CD4-positive, alpha-beta T cell treated with Interleukin-15 for 1 hour (primary cell): ENCODE results near the gene FER.
"Not testable (repeated sequence)": the region's sequence is repeated elsewhere in the genome, so short reads cannot be mapped to it uniquely, and the experiment has no call there.

ENCODE experiments used
- DNase-seq: peaks from one replicate; pipeline ENCODE4 v3.0.0-alpha.2; 2020

FER gene

GRCh38 chr5:108989761-108990392 lies 242.2 kb downstream of the FER start:
- no peak for DNase-seq

GRCh38 chr5:108992396-108993085 lies 244.8 kb downstream of the FER start:
- not testable (repeated sequence) for DNase-seq

GRCh38 chr5:108993440-108993839 lies 245.7 kb downstream of the FER start:
- not testable (repeated sequence) for DNase-seq

GRCh38 chr5:108997720-108998119 lies 250.0 kb downstream of the FER start:
- DNase-seq, result no peak

- DNase-seq, result no peak
Observed at GRCh38 chr5:108998216-108998615, 250.5 kb downstream of the FER start.

DNA sequence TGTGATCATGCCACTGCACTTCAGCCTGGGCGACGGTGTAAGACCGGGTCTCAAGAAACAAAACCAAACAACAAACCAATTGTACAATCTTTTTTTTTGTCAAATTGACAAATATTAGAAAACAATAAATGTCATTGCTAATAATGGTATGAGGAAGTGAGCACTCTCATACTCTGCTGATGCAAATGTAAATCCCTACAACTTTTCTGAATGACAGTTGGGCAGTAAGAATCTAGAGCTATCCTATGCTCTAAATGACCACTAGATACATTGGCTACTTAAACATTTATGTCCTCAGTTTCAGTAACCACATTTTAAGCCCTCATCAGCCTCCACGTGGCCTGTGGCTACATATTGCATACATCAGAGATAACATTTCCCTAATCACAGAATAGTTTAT lies 256.2 kb downstream of the FER start:
- no peak for DNase-seq

DNA sequence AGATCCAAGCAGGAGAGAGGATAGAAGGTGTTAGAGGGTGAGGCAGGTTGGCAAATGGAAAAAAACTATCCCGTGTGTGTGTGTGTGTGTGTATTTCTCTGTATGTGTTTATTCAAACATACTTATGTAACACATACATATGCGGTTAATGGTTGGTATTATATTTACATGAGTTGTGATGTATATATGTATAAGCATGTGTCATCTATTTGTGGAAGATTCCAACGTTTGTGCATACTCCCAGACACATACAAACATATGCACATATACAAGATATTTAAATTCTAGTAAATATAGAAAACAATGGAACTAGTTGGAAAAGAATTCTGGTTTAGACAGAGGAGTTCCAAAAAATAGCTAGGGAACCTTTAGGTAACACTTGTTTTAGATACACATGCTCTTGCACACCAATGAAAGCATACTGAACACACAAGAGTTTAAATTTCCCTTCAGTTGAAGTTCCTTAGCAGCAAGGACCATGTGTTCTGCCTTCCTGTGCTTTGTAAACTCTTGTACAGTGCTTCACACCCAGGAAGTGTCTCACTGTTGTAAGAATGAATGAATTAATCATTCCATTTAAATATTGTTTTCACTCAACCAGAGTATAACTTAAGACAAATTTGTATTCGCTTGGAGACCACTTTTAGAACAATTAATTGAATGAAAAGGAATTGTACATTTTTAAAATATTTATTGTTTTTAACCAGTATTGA lies 257.8 kb downstream of the FER start:
- no peak for DNase-seq

GRCh38 chr5:109006129-109006528 lies 258.4 kb downstream of the FER start:
- DNase-seq, result no peak

DNA sequence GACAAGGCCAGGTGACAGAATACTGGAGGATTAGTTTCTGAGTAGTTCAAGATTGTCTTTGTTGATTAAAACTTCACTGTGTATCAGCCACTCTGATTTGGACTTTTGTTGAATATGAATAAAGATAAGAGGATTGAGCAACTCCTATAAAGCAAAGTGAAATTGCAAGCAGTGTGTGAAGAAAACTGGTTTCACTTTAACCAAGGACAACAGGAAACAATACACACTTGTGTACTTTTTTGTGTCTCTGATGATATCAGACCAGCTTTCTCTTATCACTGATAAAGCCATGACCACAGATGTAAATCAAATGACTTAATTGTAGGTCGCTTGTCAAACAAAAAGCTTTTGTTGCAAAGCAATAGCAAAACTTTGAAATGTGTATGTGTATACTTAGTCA lies 268.6 kb downstream of the FER start:
- no peak for DNase-seq

DNA sequence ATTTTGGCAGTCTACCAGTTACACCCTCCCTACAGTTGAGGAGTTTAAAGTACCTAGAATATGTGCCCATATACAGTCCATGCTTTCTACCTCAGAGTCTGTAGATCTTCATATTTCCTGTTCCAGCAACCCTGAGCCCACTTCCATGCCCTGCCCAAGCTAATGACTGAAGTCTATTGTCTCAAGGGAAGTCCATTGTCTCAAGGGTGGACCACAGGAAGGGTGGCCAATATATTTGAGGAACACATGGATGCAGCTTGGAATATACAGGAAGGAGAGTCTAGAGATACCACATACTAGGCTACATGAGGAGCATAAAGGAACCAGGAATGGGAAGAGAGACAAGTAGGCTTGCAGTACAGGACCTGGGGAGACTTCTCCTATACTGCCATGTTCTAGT lies 274.4 kb downstream of the FER start:
- DNase-seq, result no peak

GRCh38 chr5:109025729-109026128 lies 278.0 kb downstream of the FER start:
- DNase-seq, result not testable (repeated sequence)

DNA sequence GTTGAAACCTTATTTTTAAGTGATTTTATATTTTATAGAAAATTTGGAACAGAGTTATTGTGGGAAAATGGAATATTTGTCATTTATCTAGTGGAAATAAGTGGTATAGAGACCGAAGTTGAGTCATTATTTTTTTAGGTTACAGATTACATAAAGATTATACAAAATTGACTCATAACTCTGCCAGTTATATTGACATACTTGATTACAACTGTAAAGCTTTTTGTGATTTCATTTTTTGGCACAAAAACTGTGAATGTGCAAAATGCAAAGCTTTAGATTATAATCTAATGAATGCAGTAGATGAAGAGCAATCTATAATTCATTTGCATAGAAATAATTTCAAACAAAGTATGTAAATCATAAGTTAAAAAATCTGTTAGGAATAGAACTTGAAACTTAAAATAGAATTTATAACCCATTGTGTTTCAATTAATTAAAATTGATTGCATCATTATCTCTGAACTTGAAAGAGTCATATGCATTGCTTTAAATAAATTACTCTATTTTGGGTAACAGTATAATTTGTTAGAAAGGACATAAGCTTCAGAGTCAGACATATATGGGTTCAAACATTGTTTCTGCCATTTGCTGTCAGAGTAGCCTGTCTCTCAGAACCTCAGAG lies 280.4 kb downstream of the FER start:
- no peak for DNase-seq

DNA sequence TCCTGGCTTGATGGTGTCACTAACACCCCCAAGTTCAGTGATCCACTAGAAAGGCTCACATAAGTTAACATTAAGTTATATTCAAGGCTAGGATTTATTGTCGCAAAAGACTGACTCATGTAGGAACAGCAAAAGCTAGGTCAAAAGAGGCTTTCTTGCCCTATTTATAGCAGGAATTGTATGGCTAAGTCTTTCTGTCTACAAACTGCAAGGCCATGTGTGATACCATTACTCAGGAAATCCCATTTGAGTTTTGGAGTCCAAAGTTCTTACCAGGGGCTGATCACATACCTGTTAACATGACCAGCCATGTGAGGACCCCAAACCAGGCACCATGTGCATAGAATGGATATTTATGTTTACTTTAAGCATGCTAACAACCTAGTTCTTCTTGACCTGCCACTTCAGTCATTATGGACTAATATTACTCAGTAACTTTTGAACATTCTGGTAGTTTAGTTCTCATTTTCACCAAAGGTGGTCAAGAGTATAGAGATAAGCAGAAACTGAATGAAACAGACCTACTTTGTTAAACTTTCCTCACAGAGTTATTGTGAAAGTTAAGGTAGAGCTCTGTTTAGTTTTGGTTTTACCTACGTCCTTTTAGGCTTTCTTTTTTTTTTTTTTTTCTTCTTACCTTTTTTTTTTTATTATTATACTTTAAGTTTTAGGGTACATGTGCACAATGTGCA lies 281.1 kb downstream of the FER start:
- no peak for DNase-seq

GRCh38 chr5:109029847-109030246 lies 282.1 kb downstream of the FER start:
- DNase-seq, result no peak

GRCh38 chr5:109030360-109031143 lies 282.9 kb downstream of the FER start:
- DNase-seq, result no peak

- no peak for DNase-seq
Observed at GRCh38 chr5:109034306-109034705, 286.6 kb downstream of the FER start.

DNA sequence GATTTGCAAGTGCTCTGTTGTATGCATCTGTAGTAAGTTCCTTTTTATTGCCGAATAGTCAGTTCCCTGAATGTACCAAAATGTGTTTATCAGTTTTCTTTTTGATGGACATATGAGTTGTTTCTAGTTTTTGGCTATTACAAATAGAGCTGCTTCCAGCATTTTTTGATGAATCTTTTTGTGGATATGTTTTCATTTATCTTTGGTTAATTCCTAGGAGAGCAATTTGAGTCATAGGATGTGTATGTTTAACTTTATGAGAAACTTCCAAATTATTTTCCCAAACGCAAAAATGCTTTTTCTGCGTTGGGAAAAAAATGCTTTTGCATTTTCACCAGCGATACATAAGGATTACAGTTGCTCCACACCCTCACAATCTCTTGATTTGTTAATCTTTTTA lies 287.7 kb downstream of the FER start:
- no peak for DNase-seq

- DNase-seq, result no peak
Observed at GRCh38 chr5:109038209-109038840, 290.6 kb downstream of the FER start.

DNA sequence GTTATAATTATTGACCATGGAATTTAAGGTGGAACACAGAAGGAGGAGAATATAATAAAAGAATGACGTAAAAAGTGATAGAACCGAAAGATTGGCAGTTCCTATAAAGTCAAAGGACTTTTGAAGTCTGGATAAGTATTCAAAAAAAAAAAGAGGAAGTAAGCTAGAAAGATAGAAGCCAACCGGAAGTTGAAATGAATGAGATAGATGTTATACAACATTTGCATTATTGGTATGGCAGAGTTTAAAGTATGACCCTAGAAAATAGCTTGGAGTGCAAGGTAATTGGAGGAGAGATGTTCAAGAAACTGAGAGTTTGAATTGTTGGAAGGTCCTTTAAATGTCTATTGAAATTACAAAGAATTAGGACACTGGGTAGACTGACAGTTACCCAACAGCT lies 293.6 kb downstream of the FER start:
- no peak for DNase-seq

DNA sequence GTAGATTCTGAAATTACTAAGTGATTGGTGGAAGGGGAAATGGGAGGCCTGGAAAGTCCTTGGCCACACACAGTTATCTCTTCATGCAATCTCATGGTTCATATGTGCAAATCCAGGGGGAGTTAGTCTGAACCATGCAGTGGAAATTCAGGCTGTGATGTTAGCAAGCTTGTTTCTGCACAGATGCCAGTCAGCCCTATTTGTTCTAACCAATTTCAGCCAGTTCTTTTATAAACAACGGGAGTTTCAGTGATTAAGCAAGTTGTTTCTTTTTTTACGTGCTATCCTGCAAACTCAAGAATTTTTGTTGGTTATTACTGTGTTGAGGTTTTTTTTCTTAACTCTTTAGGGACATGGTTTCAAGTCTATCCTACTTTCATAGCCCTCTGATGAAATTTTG lies 298.0 kb downstream of the FER start:
- no peak for DNase-seq

DNA sequence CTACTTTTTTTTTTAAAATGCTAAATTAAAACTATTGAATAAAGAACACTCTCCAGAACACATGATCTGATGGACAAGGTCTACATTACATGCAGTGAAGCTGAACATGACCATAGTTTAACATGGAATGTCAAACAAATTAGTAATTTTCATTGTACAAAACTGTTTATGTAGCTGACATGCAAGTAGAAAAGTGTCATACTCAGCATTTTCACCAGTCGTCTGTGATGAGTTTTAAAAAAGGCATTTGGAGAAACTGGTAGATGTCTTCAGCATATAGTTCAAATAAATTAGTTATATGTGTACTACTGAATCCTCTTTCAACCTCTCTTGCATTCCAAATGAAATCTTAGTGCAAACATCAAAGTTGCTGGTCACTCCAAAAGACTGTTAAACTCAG lies 301.9 kb downstream of the FER start:
- DNase-seq, result no peak

GRCh38 chr5:109050321-109050720 lies 302.6 kb downstream of the FER start:
- DNase-seq, result not testable (repeated sequence)
